ENCODE measurements around the gene TICRR.
"Not testable (repeated sequence)": the region's sequence is repeated elsewhere in the genome, so short reads cannot be mapped to it uniquely, and the experiment has no call there.

TICRR gene, protein sequence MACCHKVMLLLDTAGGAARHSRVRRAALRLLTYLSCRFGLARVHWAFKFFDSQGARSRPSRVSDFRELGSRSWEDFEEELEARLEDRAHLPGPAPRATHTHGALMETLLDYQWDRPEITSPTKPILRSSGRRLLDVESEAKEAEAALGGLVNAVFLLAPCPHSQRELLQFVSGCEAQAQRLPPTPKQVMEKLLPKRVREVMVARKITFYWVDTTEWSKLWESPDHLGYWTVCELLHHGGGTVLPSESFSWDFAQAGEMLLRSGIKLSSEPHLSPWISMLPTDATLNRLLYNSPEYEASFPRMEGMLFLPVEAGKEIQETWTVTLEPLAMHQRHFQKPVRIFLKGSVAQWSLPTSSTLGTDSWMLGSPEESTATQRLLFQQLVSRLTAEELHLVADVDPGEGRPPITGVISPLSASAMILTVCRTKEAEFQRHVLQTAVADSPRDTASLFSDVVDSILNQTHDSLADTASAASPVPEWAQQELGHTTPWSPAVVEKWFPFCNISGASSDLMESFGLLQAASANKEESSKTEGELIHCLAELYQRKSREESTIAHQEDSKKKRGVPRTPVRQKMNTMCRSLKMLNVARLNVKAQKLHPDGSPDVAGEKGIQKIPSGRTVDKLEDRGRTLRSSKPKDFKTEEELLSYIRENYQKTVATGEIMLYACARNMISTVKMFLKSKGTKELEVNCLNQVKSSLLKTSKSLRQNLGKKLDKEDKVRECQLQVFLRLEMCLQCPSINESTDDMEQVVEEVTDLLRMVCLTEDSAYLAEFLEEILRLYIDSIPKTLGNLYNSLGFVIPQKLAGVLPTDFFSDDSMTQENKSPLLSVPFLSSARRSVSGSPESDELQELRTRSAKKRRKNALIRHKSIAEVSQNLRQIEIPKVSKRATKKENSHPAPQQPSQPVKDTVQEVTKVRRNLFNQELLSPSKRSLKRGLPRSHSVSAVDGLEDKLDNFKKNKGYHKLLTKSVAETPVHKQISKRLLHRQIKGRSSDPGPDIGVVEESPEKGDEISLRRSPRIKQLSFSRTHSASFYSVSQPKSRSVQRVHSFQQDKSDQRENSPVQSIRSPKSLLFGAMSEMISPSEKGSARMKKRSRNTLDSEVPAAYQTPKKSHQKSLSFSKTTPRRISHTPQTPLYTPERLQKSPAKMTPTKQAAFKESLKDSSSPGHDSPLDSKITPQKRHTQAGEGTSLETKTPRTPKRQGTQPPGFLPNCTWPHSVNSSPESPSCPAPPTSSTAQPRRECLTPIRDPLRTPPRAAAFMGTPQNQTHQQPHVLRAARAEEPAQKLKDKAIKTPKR (N-terminal part only)

DNA sequence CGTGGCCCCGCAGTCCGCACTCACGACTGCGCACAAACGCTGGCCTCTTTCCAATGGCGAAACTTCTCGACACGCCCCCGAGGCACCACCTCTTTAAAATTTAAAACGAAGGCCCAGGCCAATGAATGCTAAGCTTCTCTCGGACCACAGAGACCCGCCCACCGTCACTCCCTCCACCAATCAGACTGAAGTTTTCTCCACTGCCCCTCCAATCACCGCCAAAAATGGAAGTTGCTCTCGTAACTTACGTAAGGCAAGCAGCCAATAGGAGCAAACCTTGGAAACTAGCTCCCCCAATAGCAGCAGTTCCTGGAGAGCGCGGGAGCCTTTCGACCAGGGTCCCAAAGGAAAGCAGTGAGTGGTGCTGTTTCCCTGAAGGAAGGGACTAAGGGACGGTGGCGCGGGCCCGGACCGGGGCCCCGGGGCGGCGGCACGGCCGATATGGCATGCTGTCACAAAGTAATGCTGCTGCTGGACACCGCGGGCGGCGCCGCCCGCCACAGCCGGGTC, at the start of gene TICRR:
Gene TICRR, plus strand, starts transcription at position 324 of the 510 bp plus-strand sequence. Its CDS starts 118 bp downstream, at position 442.
- peak; percentile 91 for DNase-seq (ENCODE audit: low read depth, low spot score)

GRCh38 chr15:89526181-89526580, 49.1 kb upstream of the TICRR start:
- DNase-seq (ENCODE audit: low read depth, low spot score): no peak

DNA sequence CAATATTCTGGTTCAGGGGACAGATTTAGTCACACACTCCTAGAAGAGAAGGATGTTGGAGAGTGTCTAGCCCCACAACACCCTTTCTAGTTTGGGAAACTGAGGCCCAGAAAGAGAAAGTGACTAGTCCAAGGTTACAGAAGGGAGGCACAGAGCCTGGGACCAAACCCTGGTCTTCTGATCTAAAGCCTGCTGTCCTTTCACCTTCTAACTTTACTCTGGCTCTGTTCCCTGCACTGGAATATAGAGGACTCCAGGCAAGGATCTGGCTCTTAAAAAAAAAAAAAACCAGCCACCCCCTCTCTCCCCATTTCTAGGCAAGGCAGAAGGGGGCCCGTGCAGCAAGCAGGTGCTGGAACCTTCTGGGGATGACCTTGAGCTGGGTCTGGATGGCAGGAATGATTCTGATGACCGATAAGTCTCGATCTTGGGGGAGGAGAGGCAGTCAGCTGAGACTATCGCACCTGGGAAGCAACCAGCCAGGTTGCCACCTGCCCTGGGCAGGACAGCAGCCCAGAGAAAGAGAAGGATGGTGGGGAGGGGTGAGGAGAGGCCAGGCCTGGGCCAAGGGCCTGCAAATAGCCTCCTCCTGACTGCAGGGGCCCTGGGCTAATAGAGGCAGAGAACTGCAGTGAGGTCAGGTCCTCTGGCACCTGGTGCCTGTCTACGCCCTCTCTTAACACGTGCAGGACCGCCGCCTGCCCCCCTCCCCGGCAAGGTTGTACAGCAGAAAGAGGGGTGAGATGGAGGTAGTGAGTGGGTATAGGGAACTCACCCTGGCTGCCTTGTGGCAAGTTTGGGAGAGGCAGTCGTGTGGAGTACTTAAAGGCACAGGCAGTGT, 48.4 kb upstream of the TICRR start:
- DNase-seq (ENCODE audit: low read depth, low spot score): no peak

DNA sequence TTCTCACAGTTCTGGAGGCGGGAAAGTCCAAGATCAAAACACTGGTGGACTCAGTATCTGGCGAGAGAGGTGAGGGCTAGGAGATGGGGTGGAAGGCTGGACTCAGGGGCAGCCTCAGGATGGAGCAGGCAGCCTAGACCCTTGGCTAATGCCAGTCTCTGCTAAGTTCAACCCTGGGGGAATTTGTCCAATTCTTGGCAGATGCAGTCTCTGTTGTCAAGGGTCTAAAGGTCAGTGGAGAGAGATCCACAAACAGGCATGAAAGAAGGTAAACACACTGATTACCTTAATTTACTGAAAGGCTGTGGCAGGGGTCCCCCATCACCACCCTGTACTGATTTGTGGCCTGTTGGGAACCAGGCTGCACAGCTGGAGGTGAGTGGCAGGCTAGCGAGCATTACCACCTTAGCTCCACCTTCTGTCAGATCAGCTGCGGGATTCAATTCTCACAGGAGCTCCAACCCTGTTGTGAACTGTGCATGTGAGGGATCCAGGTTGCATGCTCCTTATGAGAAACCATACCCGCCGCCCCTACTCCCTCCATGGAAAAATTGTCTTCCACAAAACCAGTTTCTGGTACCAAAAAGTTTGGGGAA, 46.4 kb upstream of the TICRR start:
- no peak for DNase-seq (ENCODE audit: low read depth, low spot score)

DNA sequence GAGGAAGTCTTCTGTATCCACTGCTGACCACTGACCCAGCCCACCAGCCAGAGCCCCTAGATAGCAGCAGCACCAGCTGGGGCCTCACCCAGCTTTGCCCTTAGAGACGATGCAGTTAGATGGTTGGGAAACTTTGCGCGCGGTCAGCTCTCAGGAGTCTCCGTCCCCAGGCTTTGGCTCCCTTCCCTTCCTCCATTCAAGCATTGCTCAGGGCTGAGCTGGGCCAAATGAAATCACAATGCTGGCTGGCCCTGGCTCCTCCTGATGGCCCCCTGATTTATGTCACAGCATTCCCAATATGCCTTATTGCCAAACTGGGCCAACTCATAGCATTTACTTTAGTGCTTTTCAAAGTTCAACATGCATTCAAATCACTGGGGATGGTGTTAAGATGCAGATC, 44.3 kb upstream of the TICRR start:
- no peak for DNase-seq (ENCODE audit: low read depth, low spot score)

GRCh38 chr15:89531796-89532537, 43.3 kb upstream of the TICRR start:
- DNase-seq (ENCODE audit: low read depth, low spot score): no peak

GRCh38 chr15:89533861-89534544, 41.3 kb upstream of the TICRR start:
- DNase-seq (ENCODE audit: low read depth, low spot score): no peak

DNA sequence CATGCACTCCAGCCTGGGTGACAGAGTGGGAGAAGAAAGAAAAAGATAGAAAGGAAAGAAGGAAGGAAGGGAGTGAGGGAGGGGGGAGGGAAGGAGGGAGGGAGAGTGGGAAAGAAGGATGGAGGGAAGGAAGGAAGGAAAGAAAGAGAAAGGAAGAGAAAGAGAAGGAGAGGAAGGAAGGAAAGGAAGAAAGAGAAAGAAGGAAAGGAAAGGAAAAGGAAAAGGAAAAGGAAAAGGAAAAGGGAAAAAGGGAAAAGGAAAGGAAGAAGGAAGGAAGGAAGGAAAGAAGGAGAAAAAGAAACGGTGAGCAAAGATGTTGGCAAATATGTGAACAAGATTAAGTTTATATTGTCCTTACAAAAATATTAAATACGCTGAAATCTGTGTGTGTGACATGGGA, 36.2 kb upstream of the TICRR start:
- DNase-seq (ENCODE audit: low read depth, low spot score): no peak

DNA sequence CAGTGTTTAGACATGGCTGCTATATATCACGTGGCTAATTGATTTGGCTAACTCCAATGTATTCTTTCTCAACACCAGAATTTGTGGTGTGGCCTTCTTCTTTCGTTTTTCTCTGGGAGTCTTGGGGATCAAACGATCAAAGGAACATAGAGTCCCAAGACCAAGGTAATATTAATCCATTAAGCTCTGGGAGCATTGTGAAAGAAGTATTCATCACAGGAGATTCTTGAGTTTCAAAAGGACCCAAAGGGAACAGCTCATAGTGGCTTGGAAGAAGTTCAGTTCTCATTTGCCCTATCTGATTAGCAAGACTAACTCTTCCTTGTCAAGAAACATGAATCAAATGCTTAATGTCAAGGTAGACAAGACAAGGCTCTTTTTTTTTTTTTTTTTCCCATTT, 32.9 kb upstream of the TICRR start:
- DNase-seq (ENCODE audit: low read depth, low spot score): no peak

- no peak for DNase-seq (ENCODE audit: low read depth, low spot score)
These were observed 31.9 kb upstream of the TICRR start for GRCh38 chr15:89543389-89543788.

DNA sequence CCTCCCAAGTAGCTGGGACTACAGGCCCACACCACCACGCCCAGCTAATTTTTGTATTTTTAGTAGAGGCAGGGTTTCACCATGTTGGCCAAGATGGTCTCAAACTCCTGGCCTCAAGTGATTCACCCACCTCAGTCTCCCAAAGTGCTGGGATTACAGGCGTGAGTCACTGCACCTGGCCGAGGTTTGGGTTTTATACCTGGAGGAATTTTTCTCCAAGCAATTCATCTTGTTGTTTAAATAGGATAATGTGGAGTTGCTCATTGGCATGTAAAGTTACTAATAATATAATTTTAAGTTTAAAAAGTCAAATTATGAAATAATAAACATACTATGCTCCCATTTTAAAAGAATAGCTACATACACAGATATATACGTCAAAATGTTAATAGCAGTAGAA, 26.1 kb upstream of the TICRR start:
- not testable (repeated sequence) for DNase-seq (ENCODE audit: low read depth, low spot score)

- no peak for DNase-seq (ENCODE audit: low read depth, low spot score)
These were observed 24.8 kb upstream of the TICRR start for GRCh38 chr15:89550427-89550826.

DNA sequence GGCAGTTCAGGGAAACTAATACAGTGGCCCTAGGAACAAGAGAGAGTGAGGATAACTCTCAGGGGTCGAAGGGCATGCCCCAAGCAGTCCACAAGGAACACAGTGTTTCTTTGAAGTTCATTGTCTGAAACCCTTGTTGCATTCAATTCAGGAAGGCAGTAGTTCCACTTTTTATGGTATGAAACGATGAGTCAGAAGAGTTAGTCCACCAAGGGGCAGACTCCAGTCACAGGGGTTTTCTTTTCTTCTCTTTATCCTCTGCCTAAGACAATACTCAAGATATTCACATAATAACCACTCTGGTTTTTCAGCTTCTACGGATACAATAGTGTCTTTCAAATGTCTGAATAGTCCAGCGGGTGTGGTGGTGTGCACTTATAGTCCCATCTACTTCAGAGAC, 23.7 kb upstream of the TICRR start:
- DNase-seq (ENCODE audit: low read depth, low spot score): no peak

GRCh38 chr15:89553632-89554031, 21.6 kb upstream of the TICRR start:
- DNase-seq (ENCODE audit: low read depth, low spot score): no peak

DNA sequence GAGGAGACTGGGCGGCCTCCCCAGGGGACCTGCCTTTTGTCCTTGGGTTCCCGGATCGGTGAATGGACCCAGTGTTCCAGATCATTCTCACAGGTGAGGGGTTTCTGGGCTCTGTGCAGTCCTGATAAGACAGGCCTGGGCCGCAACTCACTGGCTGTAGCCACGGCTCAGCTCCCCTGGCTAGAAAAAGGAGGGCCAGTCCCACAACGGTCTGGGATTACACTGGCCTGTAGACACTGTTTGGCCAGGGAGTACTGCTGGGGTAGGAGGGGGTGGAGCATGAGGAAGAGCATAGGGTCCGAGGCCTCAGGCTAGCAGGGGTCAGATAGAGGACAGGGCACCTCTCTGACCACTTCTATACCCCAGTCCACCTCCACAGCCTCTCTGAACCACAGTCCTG, 21.0 kb upstream of the TICRR start:
- no peak for DNase-seq (ENCODE audit: low read depth, low spot score)

- DNase-seq (ENCODE audit: low read depth, low spot score): no peak
These were observed 19.5 kb upstream of the TICRR start for GRCh38 chr15:89555768-89556167.

GRCh38 chr15:89556413-89557262, 18.6 kb upstream of the TICRR start:
- peak; percentile 18 for DNase-seq (ENCODE audit: low read depth, low spot score)

DNA sequence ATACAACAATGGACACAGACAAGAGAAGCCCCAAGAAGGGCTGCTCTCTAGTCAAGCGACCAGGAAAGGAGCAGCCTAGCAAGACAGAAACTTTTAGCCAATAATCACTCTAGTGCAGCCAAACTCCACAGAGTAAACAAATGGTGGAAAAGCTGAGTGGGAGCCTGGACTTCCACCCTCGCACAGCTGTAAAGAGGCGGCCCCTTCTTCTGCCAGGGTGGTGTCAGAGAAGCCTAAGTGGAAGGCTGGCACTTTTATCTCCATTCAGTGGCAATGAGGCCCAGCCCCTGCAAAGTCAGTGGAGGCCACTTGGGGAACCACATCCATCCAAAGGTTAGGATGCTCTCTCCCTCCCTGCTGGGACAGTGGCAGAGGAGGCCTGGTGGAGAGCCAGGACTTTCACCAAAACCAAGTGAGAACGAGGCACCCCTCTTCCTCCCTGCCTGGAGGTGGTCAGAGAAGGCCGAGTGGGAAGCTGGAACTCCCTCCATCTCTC, 15.5 kb upstream of the TICRR start:
- DNase-seq (ENCODE audit: low read depth, low spot score): no peak
